ENCODE results near the gene NUTM2F.
"Not testable (repeated sequence)": the region's sequence is repeated elsewhere in the genome, so short reads cannot be mapped to it uniquely, and the experiment has no call there.

NUTM2F gene

GRCh38 chr9:94315034-94315984 lies 13.1 kb downstream of the NUTM2F start:
- DNase-seq (ENCODE audit: low read depth), result not testable (repeated sequence)

- DNase-seq (ENCODE audit: low read depth), result no peak
Measured at GRCh38 chr9:94303321-94303720, 25.1 kb downstream of the NUTM2F start.

GRCh38 chr9:94302426-94302825 lies 26.0 kb downstream of the NUTM2F start:
- no peak for DNase-seq (ENCODE audit: low read depth)

- DNase-seq (ENCODE audit: low read depth), result no peak
Measured at GRCh38 chr9:94301583-94301982, 26.9 kb downstream of the NUTM2F start.

GRCh38 chr9:94300470-94301301 lies 27.8 kb downstream of the NUTM2F start:
- DNase-seq (ENCODE audit: low read depth), result no peak

- no peak for DNase-seq (ENCODE audit: low read depth)
Measured at GRCh38 chr9:94298949-94299599, 29.4 kb downstream of the NUTM2F start.

- DNase-seq (ENCODE audit: low read depth), result no peak
Measured at GRCh38 chr9:94289691-94290090, 38.8 kb downstream of the NUTM2F start.

GRCh38 chr9:94287877-94288513 lies 40.4 kb downstream of the NUTM2F start:
- DNase-seq (ENCODE audit: low read depth), result no peak

GRCh38 chr9:94286116-94286515 lies 42.3 kb downstream of the NUTM2F start:
- no peak for DNase-seq (ENCODE audit: low read depth)

GRCh38 chr9:94281101-94281500 lies 47.3 kb downstream of the NUTM2F start:
- DNase-seq (ENCODE audit: low read depth), result no peak

GRCh38 chr9:94280409-94280989 lies 47.9 kb downstream of the NUTM2F start:
- DNase-seq (ENCODE audit: low read depth), result no peak

- no peak for DNase-seq (ENCODE audit: low read depth)
Measured at GRCh38 chr9:94277885-94278536, 50.4 kb downstream of the NUTM2F start.

- DNase-seq (ENCODE audit: low read depth), result not testable (repeated sequence)
Measured at GRCh38 chr9:94277029-94277428, 51.4 kb downstream of the NUTM2F start.

GRCh38 chr9:94270009-94270408 lies 58.4 kb downstream of the NUTM2F start:
- no peak for DNase-seq (ENCODE audit: low read depth)

- DNase-seq (ENCODE audit: low read depth), result no peak
Measured at GRCh38 chr9:94269264-94269663, 59.2 kb downstream of the NUTM2F start.

Data from CMK (cell line).